Omental fat pad (tissue), 4 donors: ENCODE measurements around the gene PSME1. TPM values are rescaled to one million over a fixed set of nuclear protein-coding genes. Genes with fewer than 3 reads are reported as not detected.

Experiments
- ATAC-seq: fragments of 150-250 bp; one replicate; pipeline ENCODE4 v1.9.1; 2016; ENCODE audit warnings: mild to moderate bottlenecking, moderate library complexity; ENCODE audit not compliant: low FRiP score
- DNase-seq: peaks from one replicate; pipeline ENCODE4 v3.0.0-alpha.2; 2019; ENCODE audit warnings: low spot score
- CTCF ChIP-seq, 3 donors: fragments of 450-650 bp; IDR thresholded peaks; one replicate each; pipeline ENCODE4 v1.5.1; 2016 to 2017; ENCODE audit warnings: antibody characterized with exemption in 3 of 3, mild to moderate bottlenecking in 3 of 3, moderate library complexity in 2 of 3
- total RNA-seq, 4 donors: library from RNA; depleted of rRNA; stranded (reverse); fragments of >200 nt; gene quantifications; one replicate each; pipeline ENCODE4 v1.1.0, GENCODE V29; 2016

PSME1 gene
- total RNA-seq, 4 donors from 2014 or later = 89.1 to 158 (median 96.8) TPM

DNA sequence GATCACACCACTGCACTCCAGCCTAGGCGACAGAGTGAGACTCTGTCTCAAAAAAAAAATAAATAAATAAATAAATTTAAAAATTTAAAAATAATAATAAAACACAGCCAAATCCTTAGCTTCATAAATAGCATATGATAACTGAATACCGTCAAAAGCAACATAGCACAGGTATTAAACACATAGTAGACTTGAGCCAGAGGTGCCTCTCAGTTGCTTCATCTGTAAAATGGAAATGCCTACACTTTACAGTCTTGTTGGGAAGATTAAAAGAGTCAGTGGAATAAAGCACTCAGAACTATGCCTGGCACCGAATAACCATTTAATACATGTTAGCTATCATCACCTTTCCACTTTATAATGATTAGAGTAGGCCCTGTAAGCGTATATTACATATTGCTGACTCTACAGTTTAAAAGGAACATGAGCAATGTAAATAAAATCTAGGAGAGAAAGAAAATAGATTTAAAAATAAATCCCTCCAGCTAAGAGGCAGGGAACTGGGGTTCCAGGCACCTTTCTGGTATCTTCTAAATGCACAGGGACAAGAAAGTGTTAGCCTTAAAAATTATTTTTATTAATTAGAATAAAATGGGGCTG, 29.2 kb upstream of the PSME1 start:
- TF ChIP-seq CTCF (IDR thresholded peaks at IDR 0.05) = no peak
- no peak for DNase-seq
- ATAC-seq = no peak

DNA sequence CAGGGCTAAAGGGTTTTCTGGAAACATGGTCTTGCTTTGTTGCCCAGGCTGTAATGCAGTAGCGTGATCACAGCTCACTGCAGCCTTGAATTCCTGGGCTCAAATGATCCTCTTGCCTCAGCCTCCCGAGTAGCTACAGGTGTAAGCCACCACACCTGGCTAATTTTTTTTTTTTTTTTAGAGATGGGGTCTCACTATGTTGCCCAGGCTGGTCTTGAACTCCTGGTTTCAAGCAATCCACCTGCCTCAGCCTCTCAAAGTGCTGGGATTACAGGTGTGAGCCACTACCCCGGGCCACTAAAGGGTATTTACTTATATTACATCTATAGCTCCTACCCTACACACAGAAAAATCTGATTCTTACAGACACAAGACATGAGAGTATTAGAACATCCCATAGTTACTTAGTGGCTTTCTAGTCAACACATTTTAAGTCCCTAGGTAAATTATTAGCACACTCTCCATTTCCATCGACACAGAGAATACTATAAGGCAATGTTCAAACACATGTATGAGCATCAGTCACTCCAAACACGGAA, 27.6 kb upstream of the PSME1 start:
- no peak for DNase-seq
- TF ChIP-seq CTCF (IDR thresholded peaks at IDR 0.05) = no peak
- ATAC-seq = peak; percentile 11

DNA sequence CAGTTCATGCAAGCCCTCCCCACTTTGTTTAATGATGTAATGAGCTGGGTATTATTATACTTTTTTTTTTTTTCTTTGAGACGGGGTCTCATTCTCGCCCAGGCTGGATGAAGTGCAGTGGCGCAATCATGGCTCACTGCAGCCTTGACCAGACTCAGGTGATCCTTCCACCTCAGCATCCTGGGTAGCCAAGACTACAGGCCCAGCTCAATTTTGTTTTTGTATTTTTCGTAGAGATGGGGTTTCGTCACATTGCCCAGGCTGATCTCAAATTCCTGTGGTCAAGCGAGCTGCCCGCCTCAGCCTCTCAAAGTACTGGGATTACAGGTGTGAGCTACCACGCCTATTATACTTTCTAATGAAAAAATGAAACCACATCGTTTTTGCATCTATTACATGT, 25.9 kb upstream of the PSME1 start:
- no peak for DNase-seq

DNA sequence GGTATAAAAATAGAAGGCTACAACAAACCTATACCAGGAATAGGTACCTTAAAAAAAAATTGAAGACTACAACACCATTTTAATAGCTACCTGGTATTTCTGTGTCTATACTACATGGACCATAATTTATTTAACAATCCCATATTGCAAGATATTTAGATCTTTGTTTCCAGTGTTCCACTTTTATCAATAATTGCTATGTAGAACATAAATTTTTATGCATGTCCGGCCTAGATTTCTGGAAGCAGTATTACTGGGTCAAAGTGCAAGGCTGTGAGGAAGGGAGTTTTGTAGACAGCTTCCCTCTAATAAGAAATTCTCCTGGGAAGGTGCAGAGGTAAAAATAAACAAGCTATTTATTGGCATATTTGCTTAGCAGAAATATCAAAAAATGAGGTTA, 25.5 kb upstream of the PSME1 start:
- ATAC-seq = no peak
- TF ChIP-seq CTCF (IDR thresholded peaks at IDR 0.05) = no peak
- no peak for DNase-seq

More for the DNA sequence above, 25.9 kb upstream of the PSME1 start:
- no peak for TF ChIP-seq CTCF (IDR thresholded peaks at IDR 0.05)
- no peak for ATAC-seq

- ATAC-seq (no peak), DNase-seq (no peak)
- TF ChIP-seq CTCF (IDR thresholded peaks at IDR 0.05) = no peak
Observed at GRCh38 chr14:24113379-24113800, 22.6 kb upstream of the PSME1 start.

GRCh38 chr14:24113801-24114531, 22.0 kb upstream of the PSME1 start:
- TF ChIP-seq CTCF (IDR thresholded peaks at IDR 0.05) = no peak
- DNase-seq = peak; percentile 75
- ATAC-seq = peak; percentile 77
